HT-29 (cell line): Measurements from ENCODE around the gene ADAMTS17. TPM values are rescaled to one million over a fixed set of nuclear protein-coding genes. Genes with fewer than 3 reads are reported as not detected.
"Not testable (repeated sequence)": the region's sequence is repeated elsewhere in the genome, so short reads cannot be mapped to it uniquely, and the experiment has no call there.

ENCODE experiments used
- DNase-seq: peaks from one replicate; pipeline ENCODE4 v3.0.0-alpha.2; 2015; ENCODE audit warnings: low spot score
- total RNA-seq: library from RNA; depleted of rRNA; stranded (reverse); fragments of >200 nt; shearing (Covaris generic); gene quantifications from 2 replicates; pipeline ENCODE4 v1.2.3, GENCODE V29; 2014

Gene ADAMTS17
- total RNA-seq, 1 experiment from 2014 or later = 3.0 TPM

DNA sequence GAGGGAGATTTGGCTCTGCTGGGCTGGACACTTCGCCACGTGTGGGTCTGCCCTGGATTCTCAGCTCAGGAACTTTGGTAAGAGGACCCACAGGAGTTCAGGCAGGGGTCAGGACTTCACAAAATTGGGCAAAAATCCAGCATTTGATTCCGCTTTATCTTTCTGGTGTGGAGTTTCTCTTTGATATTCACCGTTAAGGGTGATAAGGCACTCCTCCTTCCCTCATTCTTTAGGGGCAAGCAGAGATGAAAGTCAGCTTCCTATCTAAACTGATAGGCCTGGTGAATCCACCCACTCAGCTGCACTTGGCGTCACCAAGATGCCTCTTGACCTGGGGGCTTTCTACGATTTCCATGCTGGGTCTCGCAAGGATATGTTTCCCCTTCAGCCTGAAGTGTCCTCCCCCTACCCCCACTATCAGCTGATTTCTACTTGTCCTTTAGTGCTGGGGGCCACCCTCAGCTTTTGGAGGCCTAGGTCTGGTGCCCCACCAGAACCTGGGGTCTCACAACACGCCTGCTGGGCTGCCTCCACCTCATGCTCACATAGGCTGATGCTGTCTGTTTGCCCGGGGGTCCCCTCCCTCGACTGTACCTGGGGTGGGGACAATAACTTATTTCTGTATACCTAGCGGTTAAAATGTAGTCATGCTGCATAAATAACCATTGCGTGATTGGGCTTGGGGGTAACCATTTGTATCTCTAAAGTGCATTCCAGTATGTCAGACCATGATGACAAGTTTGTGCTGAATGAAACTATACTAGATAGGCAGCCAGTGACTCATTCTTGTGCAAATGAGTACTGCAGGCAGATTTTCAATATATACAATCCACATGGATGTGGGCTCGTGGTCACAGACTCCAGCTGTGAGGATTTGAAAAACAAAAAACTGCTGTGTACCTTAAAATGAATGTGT is 248.3 kb downstream of the ADAMTS17 start:
- no peak for DNase-seq

DNA sequence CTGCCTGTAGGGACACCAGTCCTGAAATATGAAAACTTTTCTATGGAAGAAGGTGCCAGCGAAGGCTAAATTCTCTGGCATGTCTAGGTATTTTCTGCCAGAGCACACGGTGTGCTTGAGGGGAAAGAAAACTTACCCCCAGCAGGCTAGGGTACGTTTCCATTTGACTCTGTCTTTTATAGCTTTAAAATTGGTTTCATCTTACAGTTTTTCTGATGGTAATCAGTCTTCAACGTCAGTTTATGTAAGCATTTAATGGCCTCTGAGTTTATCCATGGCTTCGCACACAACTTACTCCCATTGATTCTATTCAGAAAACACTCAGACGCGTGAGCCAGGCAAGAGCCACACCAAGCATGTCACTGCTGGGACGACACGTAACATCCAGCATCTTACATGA is 249.7 kb downstream of the ADAMTS17 start:
- no peak for DNase-seq

DNA sequence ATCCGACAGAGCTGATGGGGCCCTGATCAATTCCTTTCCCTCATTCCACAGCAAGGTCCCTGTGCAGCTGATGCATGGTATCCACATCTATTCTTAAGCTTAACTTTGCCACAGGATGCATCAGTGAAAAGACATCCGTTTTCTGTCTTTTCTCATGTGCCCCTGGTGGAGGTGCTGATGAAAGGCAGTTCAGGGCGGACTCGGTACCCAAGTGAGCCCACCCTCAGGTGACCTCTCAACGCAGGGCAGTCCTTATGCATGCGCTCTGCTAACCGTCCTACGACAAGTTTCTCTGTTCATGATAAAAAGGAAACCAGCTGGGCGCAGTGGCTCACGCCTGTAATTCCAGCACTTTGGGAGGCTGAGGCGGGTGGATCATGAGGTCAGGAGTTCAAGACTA is 251.4 kb downstream of the ADAMTS17 start:
- DNase-seq = no peak

DNA sequence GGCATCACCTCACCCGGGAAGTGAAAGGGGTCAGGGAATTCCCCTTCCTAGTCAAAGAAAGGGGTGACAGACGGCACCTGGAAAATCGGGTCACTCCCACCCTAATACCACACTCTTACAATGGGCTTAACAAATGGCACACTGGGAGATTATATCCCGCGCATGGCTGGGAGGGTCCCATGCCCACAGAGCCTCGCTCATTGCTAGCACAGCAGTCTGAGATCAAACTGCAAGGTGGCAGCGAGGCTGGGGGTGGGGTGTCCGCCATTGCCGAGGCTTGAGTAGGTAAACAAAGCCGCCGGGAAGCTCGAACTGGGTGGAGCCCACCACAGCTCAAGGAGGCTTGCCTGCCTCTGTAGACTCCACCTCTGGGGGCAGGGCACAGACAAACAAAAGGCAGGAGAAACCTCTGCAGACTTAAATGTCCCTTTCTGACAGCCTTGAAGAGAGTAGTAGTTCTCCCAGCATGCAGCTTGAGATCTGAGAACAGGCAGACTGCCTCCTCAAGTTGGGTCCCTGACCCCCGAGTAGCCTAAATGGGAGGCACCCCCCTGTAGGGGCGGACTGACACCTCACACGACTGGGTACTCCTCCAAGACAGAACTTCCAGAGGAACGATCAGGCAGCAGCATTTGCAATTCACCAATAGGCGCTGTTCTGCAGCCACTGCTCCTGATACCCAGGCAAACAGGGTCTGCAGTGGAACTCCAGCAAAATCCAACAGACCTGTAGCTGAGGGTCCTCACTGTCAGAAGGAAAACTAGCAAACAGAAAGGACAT is 257.5 kb downstream of the ADAMTS17 start:
- not testable (repeated sequence) for DNase-seq

DNA sequence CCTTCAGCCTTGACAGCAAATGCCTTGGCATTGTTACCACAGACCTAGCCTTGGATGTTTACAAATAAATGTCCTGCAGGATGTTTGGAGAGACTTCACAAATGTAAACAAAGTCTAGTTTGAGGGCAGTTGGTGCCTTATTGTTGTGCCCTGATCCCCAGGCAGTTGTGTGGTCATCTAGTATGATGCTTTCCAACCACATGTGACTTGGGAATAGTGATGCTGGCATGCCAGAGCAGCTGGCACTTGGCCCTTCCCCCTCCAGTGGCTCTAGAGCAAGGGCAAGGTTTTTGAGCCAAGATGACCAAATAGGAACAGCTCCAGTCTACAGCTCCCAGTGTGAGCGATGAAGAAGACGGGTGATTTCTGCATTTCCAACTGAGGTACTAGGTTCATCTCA is 258.2 kb downstream of the ADAMTS17 start:
- DNase-seq = no peak

DNA sequence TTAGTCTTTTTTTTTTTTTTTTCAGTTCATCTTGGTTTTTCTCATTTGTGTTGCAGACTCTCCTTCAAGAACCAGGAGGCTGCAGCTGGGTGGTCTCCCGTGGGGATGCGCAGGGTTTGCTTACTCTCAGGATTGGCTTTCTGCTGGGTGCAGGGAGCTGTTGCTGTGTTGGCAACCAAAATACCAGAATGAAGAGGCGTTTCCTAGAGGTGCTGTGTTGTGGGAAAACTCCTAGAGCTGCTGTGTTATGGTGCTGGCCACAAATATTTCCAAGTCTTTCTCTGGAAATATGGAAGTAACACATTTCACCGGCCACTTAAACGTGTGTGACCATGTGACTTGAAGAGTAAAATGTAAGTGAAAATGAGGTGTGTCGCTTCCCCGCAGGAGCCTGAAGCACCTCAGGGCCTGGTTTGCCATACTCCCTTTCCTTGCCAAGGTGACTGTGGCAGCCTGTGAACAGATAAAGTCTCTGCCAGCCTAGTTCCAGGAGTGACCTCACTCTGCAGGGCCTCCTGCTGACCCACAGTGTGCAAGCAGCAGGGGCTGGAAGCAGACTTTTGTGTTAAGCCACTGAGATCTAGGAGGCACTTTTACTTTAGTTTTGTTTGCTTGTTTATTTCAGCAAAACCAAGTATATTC is 258.9 kb downstream of the ADAMTS17 start:
- DNase-seq = no peak

DNA sequence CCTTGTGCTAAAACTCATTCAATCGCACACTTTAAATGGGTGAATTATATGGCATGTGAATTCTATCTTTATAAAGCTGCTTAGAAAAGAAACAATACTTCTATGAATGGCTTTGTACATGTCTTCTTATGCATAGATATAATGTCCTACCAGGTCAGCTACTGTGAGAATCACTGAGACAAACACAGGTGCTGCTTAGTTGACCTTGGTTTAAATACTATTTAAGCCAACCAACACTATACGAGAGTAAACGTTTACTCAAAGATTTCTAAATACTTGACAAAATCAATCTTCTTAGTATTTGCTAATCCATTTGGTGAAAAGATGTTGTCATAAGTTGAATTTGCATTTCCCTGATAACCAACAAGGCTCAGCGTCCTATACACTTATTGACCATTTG is 260.3 kb downstream of the ADAMTS17 start:
- no peak for DNase-seq

DNA sequence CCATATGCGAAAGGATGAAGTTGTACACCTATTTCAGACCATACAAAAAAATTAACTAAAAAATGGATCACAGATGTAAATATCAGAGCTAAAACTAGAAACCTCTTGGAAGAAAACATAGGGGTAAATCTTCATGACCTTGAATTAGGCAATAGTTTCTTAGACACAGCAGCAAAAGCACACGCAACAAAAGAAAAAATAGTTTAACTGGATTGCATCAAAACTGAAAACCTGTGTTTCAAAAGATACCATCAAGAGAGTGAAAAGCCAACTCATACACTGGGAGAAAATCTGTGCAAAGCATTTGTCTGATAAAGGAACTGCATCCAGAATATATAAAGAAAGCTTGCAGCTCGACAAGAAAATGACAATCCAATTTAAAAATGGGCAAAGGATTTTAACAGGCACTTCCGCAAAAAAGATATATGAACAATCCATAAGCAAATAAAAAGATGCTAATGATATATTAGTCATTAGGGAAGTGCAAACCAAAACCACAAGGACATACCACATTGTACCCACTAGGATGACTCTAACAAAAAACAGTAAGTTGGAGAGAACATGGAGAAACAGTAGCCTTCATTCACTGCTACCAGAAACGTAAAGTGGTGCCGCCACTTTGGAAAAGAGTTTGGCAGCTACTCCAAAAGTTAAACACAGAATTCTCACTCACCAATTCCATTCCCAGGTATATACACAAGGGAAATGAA is 263.1 kb downstream of the ADAMTS17 start:
- DNase-seq = no peak

DNA sequence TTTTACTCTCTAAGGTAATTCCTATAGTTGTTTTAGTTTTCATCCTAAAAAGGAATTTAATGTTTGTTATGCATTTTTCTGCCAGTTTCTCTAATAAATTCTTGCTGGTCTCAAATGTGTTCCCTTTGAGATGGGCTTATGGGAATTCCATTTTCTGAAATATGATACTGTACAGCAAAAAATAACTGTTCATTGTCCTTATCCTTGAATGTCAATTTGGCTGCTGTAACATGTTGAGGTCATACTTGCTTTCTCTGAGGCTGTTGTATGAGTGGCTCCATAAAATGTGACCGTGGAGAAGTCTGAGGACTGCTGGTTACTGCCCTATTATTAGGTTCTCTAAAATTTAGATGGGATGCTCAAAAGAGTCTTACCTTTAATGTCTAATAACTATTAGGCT is 266.5 kb downstream of the ADAMTS17 start:
- no peak for DNase-seq

DNA sequence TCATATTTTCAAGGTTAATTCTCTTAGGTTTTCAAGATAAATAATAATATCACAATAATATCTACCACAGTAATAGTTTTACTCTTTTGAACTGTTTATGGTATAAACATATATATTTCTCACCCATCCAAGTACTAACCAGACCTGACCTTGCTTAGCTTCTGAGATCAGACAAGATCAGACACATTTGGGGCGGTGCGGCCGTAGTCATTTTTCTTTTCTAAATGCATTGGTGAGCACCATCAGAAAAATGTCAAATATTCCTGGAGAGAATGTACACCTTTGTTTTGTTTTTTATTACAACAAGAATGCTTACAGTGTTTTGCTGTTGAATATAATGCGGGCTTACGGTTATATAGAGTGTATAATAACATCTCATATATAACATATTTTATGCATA is 267.8 kb downstream of the ADAMTS17 start:
- DNase-seq = no peak

DNA sequence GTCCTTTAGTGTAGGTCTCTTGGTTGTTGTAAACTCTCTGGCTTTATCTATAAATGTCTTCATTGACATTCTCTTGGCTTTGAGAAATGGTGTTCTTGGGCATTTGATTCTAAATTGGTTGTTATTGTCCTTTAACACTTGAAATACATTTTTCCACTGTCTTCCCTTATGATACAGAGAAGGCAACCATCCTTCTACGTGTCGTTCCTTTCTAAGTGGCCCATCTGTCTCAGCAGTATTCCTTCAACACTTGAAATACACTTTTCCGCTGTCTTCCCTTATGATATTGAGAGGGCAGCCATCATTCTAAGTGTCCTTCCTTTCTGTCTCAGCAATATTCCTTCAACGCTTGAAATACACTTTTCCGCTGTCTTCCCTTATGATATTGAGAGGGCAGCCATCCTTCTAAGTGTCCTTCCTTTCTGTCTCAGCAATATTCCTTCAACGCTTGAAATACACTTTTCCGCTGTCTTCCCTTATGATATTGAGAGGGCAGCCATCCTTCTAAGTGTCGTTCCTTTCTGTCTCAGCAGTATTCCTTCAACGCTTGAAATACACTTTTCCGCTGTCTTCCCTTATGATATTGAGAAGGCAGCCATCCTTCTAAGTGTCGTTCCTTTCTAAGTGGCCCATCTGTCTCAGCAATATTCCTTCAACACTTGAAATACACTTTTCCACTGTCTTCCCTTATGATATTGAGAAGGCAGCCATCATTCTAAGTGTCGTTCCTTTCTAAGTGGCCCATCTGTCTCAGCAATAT is 275.1 kb downstream of the ADAMTS17 start:
- not testable (repeated sequence) for DNase-seq

DNA sequence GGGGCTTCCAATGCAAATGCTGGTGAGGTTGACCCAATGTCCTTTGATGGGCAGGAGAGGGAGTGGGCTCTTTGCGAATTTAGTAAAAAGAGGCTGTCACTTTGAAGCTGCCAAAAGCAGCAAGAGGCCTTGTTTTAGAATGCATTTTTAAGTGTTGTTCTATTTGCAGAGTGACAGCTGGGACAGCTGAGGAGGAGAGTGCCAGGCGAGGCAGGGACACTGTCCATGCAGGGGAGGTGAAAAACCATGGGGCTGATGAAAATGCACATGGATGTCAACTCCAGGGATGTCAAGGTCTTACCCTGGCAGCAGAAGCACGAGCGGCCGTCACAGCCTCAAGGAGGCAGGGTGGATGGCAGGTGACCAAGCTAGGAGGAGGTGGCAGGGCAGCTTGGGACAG is 279.8 kb downstream of the ADAMTS17 start:
- DNase-seq = no peak

DNA sequence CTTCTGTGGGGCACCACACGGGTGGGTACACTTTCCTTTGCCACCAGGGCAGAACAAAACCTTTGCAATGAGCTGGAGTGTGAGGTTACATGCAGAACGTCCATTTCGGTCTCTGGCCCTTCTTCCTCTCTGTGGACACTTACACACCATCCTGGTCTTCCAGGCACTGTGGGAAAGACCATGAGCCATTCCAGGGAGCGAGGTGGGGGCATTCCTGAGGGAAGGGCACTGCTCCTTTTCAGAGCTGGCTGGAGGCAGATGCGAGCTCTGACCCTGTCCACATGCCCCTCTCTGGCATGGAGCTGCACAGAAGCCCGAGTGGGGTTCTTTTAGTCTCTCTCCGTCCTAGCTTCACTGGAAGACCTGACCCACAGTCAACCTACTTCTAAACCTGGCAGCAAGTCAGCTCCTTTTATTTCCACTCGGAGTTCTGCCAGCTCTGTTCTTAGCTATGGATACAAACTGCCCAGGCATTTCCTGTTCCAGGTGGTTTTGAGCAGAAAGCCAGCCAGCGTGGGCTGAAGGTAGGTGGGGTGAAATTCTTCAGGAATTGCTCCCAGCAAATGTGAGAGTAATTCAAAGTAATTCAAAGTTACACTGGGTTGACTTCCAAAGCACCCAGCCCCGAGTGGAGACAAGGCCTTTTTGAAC is 281.4 kb downstream of the ADAMTS17 start:
- DNase-seq = no peak

DNA sequence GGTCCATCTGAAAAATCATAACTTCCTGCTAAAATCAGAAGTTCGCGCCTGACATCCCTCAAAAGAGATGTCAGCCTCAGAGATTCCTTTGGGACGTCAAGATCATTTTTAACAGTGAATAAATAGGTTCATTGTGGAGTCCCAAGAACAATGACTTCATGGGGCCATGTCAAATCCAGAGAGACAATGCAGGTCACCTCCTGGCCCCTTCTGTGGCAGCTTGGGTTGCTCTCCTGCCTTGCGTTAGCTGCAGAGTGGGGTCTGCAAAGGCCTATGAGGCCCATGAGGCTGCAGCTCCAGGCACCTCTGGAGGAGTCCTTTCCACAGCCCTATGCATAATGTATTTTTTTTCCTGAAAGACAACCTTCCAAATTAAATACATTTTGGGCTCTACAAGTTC is 282.3 kb downstream of the ADAMTS17 start:
- DNase-seq = no peak

DNA sequence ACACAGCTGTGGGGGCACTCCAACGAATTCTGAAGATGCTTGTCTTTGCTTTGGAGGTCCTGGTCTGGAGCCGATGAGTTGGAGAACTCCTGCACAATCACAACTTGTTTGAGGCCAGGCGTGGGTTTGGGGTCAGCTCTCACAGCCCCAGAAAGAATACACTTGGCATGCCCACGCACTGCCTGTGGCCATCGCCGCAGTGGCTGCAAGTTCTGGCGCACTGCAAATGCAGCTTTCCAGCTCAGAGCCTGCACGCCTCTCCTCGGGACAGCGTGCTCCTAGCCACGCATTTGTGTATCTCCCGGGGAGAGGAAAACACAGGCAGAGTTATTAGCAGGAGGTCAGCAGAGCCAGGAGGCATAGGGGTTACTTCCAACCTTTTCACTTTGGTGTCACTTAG is 282.7 kb downstream of the ADAMTS17 start:
- DNase-seq = no peak

DNA sequence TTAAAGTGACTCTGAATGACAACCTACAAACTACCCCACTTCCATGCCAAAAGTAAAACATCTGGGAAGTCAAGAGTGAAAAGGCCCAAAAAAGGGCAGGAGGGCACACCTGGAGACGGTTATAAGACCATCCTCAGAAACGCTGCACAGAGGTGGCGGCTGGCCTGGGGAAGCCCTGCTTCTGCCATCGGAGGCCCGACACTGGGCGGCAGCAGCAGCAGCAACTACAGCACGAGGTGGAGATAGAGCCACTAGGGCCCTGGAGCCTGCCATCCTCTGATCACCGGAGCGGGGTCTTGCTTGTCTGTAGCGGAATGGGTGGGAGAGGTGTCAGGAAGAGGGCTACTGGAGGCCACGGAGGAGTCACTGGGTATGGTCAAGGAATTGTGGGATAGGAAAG is 283.3 kb downstream of the ADAMTS17 start:
- DNase-seq = no peak

DNA sequence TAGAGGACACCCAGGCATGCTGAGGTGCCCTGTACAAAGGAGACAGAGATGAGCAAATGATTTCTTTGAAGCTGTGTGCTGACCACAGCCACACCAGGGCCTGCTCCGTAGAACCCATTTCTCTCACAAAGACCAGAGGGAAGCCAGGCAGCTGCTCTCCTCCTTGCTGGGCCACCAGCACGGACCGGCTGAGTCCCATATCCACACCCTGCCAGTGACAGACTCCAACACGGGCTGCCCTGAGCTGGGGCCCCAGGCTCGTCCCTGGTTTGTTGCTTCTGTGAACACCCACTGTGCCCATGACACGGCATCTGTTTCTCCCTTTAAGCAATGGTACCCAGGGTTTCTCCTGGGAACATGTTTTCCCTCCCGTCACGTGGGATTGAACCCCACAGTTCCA is 284.5 kb downstream of the ADAMTS17 start:
- DNase-seq = no peak

DNA sequence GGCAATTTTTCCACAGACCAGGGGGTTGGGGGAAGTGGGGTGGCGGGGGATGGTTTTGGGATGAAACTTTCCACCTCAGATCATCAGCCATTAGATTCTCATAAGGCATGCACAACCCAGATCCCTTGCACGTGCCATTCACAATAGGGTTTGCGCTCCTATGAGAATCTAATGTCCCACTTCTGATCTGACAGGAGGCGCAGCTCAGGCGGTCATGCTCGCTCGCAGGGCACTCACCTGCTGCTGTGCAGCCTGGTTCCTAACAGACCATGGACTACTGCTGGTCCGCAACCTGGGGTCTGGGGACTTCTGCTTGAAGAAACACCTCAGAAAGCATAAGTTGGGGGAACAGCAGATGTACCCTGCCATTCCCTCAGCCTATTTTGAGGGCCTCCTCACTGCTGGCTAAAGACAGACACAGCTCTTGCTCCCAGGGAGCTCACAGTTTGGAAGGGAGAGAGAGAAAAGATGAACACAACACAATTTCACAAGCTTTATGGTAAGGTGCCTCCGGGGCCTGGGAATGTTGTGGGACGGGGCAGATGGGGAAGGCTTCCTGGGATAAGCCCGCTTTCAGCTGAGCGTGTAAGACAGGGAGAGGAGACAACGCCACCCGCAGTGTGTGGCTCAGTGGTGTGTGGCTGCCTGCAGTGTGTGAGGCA is 285.2 kb downstream of the ADAMTS17 start:
- no peak for DNase-seq

DNA sequence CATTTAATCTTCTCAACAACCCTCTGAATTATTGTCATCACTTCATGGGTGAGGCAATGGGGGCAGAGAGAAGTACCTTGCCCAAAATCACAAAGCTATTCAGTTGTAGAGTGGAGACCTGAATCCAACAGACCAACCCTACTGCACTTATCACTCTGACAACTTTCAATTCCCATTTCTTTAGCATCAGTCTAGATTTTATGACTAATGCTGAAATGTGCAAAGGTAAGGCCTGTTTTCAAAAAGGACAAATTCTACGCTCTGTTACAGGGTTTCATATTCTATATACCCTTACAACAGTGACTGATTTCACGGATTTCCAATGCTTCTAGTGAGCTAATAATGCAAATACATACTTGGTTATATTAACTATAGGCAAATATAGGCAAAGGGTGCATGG is 286.0 kb downstream of the ADAMTS17 start:
- no peak for DNase-seq

DNA sequence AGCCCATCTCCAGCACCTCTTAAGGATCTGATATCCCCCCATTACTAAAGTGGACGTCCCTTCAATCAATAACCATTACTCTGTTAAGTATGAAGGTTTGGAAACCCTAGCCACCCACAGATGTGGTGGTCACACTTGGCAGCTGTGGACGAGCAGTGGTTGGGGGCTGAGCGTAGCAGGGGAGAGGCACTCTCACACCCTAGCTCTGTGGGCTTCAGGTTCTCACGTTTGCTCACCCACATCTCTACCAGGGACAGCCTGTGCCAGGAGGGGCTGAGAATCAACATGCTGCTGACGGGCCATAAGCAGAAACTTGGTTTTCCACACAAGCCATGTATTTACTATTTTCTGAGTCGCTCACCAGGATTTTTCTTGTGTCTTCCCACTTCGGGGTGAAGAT is 287.2 kb downstream of the ADAMTS17 start:
- DNase-seq = no peak
